MCF 10A (cell line): ENCODE results near the gene TACR1. TPM values are rescaled to one million over a fixed set of nuclear protein-coding genes. Genes with fewer than 3 reads are reported as not detected.

Source experiments
- BruUV-seq: library from RNA; stranded (reverse); fragments of 400-500 nt; replicated peaks from 2 replicates; lab custom pipeline; 2021; lab: Mats Ljungman, UMichigan
- CTCF ChIA-PET: fragments of 300-600 bp; sonication (Branson Sonifier 250); formaldehyde crosslinking; extraction: SDS; loops from one replicate; lab custom pipeline; 2021; ENCODE audit warnings: antibody characterized with exemption, inconsistent platforms; lab: Yijun Ruan, JAX
- POLR2A ChIA-PET: fragments of 300-600, 350-650 bp; sonication (Branson Sonifier 250); formaldehyde crosslinking; extraction: SDS; loops from one replicate; lab custom pipeline; 2020; ENCODE audit warnings: antibody characterized with exemption, inconsistent platforms; lab: Yijun Ruan, JAX
- DNase-seq: peaks from one replicate; pipeline ENCODE4 v3.0.0-alpha.2; 2018; ENCODE audit not compliant: unreplicated experiment
- H3K27ac Mint-ChIP-seq: one replicate; pipeline ENCODE4 v1.8.0; 2022; ENCODE audit warnings: mild to moderate bottlenecking, low read depth, mixed read lengths; ENCODE audit not compliant: unreplicated experiment
- H3K27me3 Mint-ChIP-seq: one replicate; pipeline ENCODE4 v1.8.0; 2022; ENCODE audit warnings: mixed read lengths; ENCODE audit not compliant: insufficient read depth, unreplicated experiment
- H3K36me3 Mint-ChIP-seq: one replicate; pipeline ENCODE4 v1.8.0; 2022; ENCODE audit warnings: mild to moderate bottlenecking, moderate library complexity, mixed read lengths; ENCODE audit not compliant: insufficient read depth, unreplicated experiment
- H3K4me1 Mint-ChIP-seq: one replicate; pipeline ENCODE4 v1.8.0; 2022; ENCODE audit warnings: mixed read lengths; ENCODE audit not compliant: insufficient read depth, unreplicated experiment
- H3K4me3 Mint-ChIP-seq: one replicate; pipeline ENCODE4 v1.8.0; 2022; ENCODE audit warnings: mild to moderate bottlenecking, moderate library complexity, mixed read lengths; ENCODE audit not compliant: unreplicated experiment
- H3K9me3 Mint-ChIP-seq: one replicate; pipeline ENCODE4 v1.8.0; 2022; ENCODE audit warnings: mixed read lengths; ENCODE audit not compliant: unreplicated experiment
- intact Hi-C: fragments of 100-400 bp; cut with micrococcal nuclease; formaldehyde crosslinking; loops from 2 replicates; pipeline ENCODE4 v1.14.1; 2022
- total RNA-seq: library from RNA; stranded (reverse); gene quantifications from 2 replicates; pipeline ENCODE4 v1.2.3, GENCODE V29; 2022
- TF ChIP-seq, protein P1 (sequence below): fragments of 200-600 bp; IDR thresholded peaks from one replicate; pipeline ENCODE4 v1.8.0; 2022; ENCODE audit warnings: antibody characterized with exemption, mild to moderate bottlenecking; ENCODE audit not compliant: unreplicated experiment

The TACR1 gene
- total RNA-seq, 1 experiment from 2014 or later = not detected

DNA sequence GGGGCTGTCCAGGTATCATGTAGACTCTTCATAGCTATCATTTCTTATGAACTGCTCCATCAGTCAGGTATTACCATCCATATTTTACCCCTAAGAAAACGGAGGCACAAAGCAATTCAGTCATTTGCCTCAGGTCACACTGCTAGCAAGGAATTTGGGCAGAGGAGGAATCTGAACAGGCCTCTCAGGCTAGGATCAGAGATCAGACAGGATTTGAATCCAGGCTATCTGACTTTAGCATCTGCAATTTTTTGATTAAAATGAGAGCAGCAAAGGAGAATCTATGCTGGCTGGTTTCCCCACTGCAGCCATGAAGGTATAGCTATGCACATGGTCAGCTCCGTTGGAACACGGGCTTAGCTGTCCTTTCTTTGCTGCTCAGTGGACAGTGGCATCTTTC lies 60.1 kb downstream of the TACR1 start:
- TF ChIP-seq, protein P1, sequence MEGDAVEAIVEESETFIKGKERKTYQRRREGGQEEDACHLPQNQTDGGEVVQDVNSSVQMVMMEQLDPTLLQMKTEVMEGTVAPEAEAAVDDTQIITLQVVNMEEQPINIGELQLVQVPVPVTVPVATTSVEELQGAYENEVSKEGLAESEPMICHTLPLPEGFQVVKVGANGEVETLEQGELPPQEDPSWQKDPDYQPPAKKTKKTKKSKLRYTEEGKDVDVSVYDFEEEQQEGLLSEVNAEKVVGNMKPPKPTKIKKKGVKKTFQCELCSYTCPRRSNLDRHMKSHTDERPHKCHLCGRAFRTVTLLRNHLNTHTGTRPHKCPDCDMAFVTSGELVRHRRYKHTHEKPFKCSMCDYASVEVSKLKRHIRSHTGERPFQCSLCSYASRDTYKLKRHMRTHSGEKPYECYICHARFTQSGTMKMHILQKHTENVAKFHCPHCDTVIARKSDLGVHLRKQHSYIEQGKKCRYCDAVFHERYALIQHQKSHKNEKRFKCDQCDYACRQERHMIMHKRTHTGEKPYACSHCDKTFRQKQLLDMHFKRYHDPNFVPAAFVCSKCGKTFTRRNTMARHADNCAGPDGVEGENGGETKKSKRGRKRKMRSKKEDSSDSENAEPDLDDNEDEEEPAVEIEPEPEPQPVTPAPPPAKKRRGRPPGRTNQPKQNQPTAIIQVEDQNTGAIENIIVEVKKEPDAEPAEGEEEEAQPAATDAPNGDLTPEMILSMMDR = no peak
- BruUV-seq = no TSS peak
- ChIA-PET CTCF (interaction anchor here (0.7 to 1.2 kb wide), 3 partner anchors 324 to 972 kb away, joined by 3 to 4 read pairs (median 3); no protein-coding TSS in a partner anchor), POLR2A (interaction anchor here (0.5 kb wide), 1 partner anchor 65 kb away, joined by 3 read pairs; no protein-coding TSS in a partner anchor)
- intact Hi-C loops = no loop called here
- no peak for DNase-seq
- no peaks in the 10 kb centered on the region for H3K36me3 Mint-ChIP-seq
- no peak overlapping the region for H3K27ac Mint-ChIP-seq
- H3K4me1 Mint-ChIP-seq = peaks cover 9% of the 10 kb centered on the region
- no peak overlapping the region for H3K4me3 Mint-ChIP-seq
- no peaks in the 10 kb centered on the region for H3K9me3 Mint-ChIP-seq
- H3K27me3 Mint-ChIP-seq = no peaks in the 10 kb centered on the region

DNA sequence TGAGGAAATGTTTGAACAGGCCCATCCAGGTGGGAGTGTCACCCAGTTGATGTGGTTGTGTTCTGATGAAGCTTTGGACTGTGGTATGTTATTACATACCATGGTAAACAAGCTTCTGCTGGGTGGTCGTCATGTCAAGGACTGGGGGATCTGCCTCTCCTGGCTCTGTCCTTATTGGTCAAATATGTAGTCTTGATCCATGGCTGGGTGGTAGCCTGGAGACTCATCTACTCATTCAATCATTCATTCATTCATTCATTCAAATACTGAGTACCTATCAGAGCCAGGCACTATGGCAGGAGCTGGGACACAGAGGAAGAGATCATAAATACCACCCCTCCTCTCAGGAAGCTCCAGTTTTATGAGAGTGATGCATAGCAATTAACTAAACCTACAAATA lies 60.8 kb downstream of the TACR1 start:
- ChIA-PET CTCF (interaction anchor here (0.7 to 1.2 kb wide), 2 partner anchors 325 to 502 kb away, joined by 3 read pairs; no protein-coding TSS in a partner anchor), POLR2A (no interaction called here)
- Mint-ChIP-seq H3K27ac (no peak overlapping the region), H3K36me3 (no peaks in the 10 kb centered on the region), H3K4me3 (no peak overlapping the region), H3K27me3 (no peaks in the 10 kb centered on the region), H3K4me1 (peaks cover 9% of the 10 kb centered on the region), H3K9me3 (no peaks in the 10 kb centered on the region)
- no TSS peak for BruUV-seq
- TF ChIP-seq, protein P1 = no peak
- DNase-seq = no peak
- intact Hi-C loops = no loop called here

DNA sequence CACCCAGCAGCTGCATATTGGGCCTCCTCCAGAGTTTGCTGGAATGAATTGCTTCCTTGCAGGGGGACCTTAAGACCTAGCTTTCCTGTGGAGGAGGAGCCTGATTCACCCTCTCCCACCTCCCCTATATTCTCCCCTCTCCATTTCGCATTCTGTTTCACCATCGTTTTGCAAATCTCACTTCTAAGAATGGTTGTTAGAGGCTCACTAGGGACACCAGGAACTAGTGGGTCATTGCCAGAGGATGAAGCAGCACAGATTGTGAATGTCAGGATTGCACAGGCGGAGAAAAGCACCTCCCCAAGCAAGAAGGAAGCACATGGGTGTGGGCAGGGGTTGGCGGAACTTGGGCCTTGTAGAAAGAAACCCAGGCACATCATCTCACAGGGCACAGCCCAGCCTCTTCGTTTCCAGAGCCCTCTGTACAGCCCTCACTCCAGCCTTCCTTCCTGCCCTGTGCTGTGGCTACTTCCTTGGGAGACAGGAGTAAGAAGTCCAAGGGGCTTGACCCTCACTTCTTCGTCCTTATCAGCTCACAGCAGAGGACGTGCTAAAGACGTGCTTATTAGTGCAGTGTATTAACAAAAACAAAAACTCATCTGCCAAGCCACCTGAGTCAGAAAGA lies 63.4 kb downstream of the TACR1 start:
- no peaks in the 10 kb centered on the region for H3K27me3 Mint-ChIP-seq
- H3K4me1 Mint-ChIP-seq = no peaks in the 10 kb centered on the region
- intact Hi-C loops = no loop called here
- no peaks in the 10 kb centered on the region for H3K36me3 Mint-ChIP-seq
- no peak for DNase-seq
- no peak overlapping the region for H3K27ac Mint-ChIP-seq
- TF ChIP-seq, protein P1 = no peak
- H3K9me3 Mint-ChIP-seq = no peaks in the 10 kb centered on the region
- no TSS peak for BruUV-seq
- POLR2A ChIA-PET = no interaction called here
- no peak overlapping the region for H3K4me3 Mint-ChIP-seq
- CTCF ChIA-PET = interaction anchor here (0.6 kb wide), 1 partner anchor 199 kb away, joined by 3 read pairs; no protein-coding TSS in a partner anchor

DNA sequence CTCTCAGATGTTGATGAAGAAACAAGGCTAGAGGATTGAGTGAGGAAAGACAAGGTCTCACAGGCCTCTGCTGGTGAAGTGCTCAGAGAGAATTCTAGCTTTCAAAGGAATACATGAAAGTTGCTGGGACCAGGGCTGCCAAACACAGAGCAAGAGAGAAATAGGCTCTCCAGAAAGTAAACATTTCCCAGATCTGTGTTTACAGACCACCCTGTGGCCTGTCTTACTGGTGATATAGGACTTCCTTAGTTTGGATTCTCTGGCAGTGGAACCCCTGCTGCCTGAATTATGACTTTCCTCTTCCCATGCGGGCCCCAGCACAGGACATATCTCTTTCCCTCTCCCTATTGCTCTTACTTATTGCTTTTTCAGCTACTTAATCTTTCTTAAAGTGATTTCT lies 64.5 kb downstream of the TACR1 start:
- H3K9me3 Mint-ChIP-seq = no peaks in the 10 kb centered on the region
- no peak overlapping the region for H3K4me3 Mint-ChIP-seq
- H3K27me3 Mint-ChIP-seq = no peaks in the 10 kb centered on the region
- CTCF ChIA-PET = interaction anchor here (0.8 kb wide), 1 partner anchor 70 kb away, joined by 3 read pairs; no protein-coding TSS in a partner anchor
- intact Hi-C loops = no loop called here
- H3K4me1 Mint-ChIP-seq = no peaks in the 10 kb centered on the region
- no TSS peak for BruUV-seq
- no peak for DNase-seq
- TF ChIP-seq, protein P1 = no peak
- POLR2A ChIA-PET = interaction anchor here (0.6 kb wide), 1 partner anchor 419 kb away, joined by 3 read pairs; no protein-coding TSS in a partner anchor
- no peaks in the 10 kb centered on the region for H3K36me3 Mint-ChIP-seq
- no peak overlapping the region for H3K27ac Mint-ChIP-seq
